GM23338 (cell line): ENCODE data around the gene MAPK11. TPM values are rescaled to one million over a fixed set of nuclear protein-coding genes. Genes with fewer than 3 reads are reported as not detected.

Experiments
- ATAC-seq: fragments of 200-7000 bp; cut with Tn5 transposase; 3 replicates; pipeline ENCODE4 v1.9.1; 2020
- DNase-seq: peaks from one replicate; pipeline ENCODE4 v3.0.0-alpha.2; 2015; ENCODE audit warnings: low spot score
- H2AFZ ChIP-seq: fragments of 200-600 bp; sonication (generic); 2 replicates; pipeline ENCODE4 v1.8.0; 2016; ENCODE audit warnings: antibody characterized with exemption, mild to moderate bottlenecking, moderate library complexity
- H3F3A ChIP-seq: fragments of 200-600 bp; sonication (generic); replicated peaks from 2 replicates; pipeline ENCODE4 v1.8.0; 2017; ENCODE audit warnings: antibody characterized with exemption, mixed run types, low read depth
- H3K27ac ChIP-seq: fragments of 200-600 bp; sonication (generic); 2 replicates; pipeline ENCODE4 v1.6.1; 2016; ENCODE audit warnings: low read depth
- H3K27me3 ChIP-seq: fragments of 200-600 bp; sonication (generic); 2 replicates; pipeline ENCODE4 v1.8.0; 2016; ENCODE audit warnings: mild to moderate bottlenecking, mixed run types, moderate library complexity; ENCODE audit not compliant: insufficient read depth
- H3K36me3 ChIP-seq: fragments of 200-600 bp; sonication (generic); 2 replicates; pipeline ENCODE4 v1.8.0; 2016; ENCODE audit warnings: mild to moderate bottlenecking; ENCODE audit not compliant: insufficient read depth
- H3K4me1 ChIP-seq: fragments of 200-600 bp; sonication (generic); 2 replicates; pipeline ENCODE4 v1.8.0; 2016; ENCODE audit warnings: mild to moderate bottlenecking, moderate library complexity; ENCODE audit not compliant: insufficient read depth
- H3K4me2 ChIP-seq: fragments of 200-600 bp; sonication (generic); 2 replicates; pipeline ENCODE4 v1.7.1; 2017; ENCODE audit warnings: mixed run types
- H3K4me3 ChIP-seq: fragments of 200-600 bp; sonication (generic); 2 replicates; pipeline ENCODE4 v1.6.1; 2016; ENCODE audit warnings: mixed run types
- H3K79me2 ChIP-seq: fragments of 200-600 bp; sonication (generic); replicated peaks from 2 replicates; pipeline ENCODE4 v1.8.0; 2017; ENCODE audit warnings: mild to moderate bottlenecking; ENCODE audit not compliant: insufficient read depth
- H3K9me2 ChIP-seq: fragments of 200-600 bp; sonication (generic); 2 replicates; pipeline ENCODE4 v1.8.0; 2017; ENCODE audit not compliant: insufficient read depth
- H4K20me1 ChIP-seq: fragments of 200-600 bp; sonication (generic); replicated peaks from 2 replicates; pipeline ENCODE4 v1.8.0; 2017; ENCODE audit warnings: mild to moderate bottlenecking; ENCODE audit not compliant: insufficient read depth
- H3K27ac Mint-ChIP-seq: 2 replicates; pipeline ENCODE4 v1.8.0; 2020; ENCODE audit warnings: inconsistent platforms, mild to moderate bottlenecking, moderate library complexity, mixed read lengths
- H3K27me3 Mint-ChIP-seq: 3 replicates; pipeline ENCODE4 v1.8.0; 2022; ENCODE audit warnings: low read depth, mild to moderate bottlenecking, moderate library complexity, mixed read lengths, inconsistent platforms; ENCODE audit not compliant: insufficient read depth, poor library complexity
- H3K36me3 Mint-ChIP-seq: 3 replicates; pipeline ENCODE4 v1.8.0; 2021; ENCODE audit warnings: low read depth, mild to moderate bottlenecking, inconsistent platforms, moderate library complexity, mixed read lengths
- H3K4me1 Mint-ChIP-seq: 3 replicates; pipeline ENCODE4 v1.8.0; 2020; ENCODE audit warnings: mild to moderate bottlenecking, inconsistent platforms, mixed read lengths
- H3K4me3 Mint-ChIP-seq: 3 replicates; pipeline ENCODE4 v1.8.0; 2021; ENCODE audit warnings: moderate library complexity, mild to moderate bottlenecking, inconsistent platforms, mixed read lengths
- H3K9me3 Mint-ChIP-seq: 3 replicates; pipeline ENCODE4 v1.8.0; 2020; ENCODE audit warnings: moderate library complexity, mild to moderate bottlenecking, inconsistent platforms, mixed read lengths
- CREB1 ChIP-seq: fragments of 250-450 bp; sonication (Bioruptor Pico); IDR thresholded peaks from 2 replicates; pipeline ENCODE4 v1.5.0; 2020; ENCODE audit warnings: low read depth, mild to moderate bottlenecking, moderate library complexity
- EZH2 ChIP-seq: fragments of 200-600 bp; sonication (generic); IDR thresholded peaks from one replicate; pipeline ENCODE4 v1.8.0; 2017; ENCODE audit warnings: antibody characterized with exemption, mild to moderate bottlenecking, low read depth; ENCODE audit not compliant: unreplicated experiment
- EZH2phosphoT487 ChIP-seq: fragments of 200-600 bp; sonication (generic); IDR thresholded peaks from one replicate; pipeline ENCODE4 v1.8.1; 2018; ENCODE audit warnings: antibody characterized with exemption; ENCODE audit not compliant: unreplicated experiment
- JUNB ChIP-seq: IDR thresholded peaks from one replicate; pipeline ENCODE4 v1.6.1; 2016; ENCODE audit warnings: antibody characterized with exemption; ENCODE audit not compliant: unreplicated experiment
- NANOG ChIP-seq: IDR thresholded peaks from 2 replicates; pipeline ENCODE4 v1.6.1; 2016; ENCODE audit warnings: antibody characterized with exemption, borderline replicate concordance
- POLR2AphosphoS5 ChIP-seq: IDR thresholded peaks from 2 replicates; pipeline ENCODE4 v1.6.1; 2016; ENCODE audit warnings: antibody characterized with exemption, low read depth
- STAT1 ChIP-seq: IDR thresholded peaks from one replicate; pipeline ENCODE4 v1.6.1; 2016; ENCODE audit warnings: antibody characterized with exemption; ENCODE audit not compliant: unreplicated experiment
- ZNF114 ChIP-seq: fragments of 250-450 bp; sonication (Bioruptor Pico); IDR thresholded peaks from 2 replicates; pipeline ENCODE4 v1.5.0; 2020; ENCODE audit warnings: mild to moderate bottlenecking, moderate library complexity
- ZNF331 ChIP-seq: fragments of 250-450 bp; sonication (Bioruptor Pico); IDR thresholded peaks from 2 replicates; pipeline ENCODE4 v1.5.0; 2020; ENCODE audit warnings: low read depth, mild to moderate bottlenecking, moderate library complexity
- polyA plus RNA-seq: library from polyadenylated mRNA; unstranded; fragments of >200 nt; fragmentation: Nextera tagmentation; extraction: Ambion mirVana; gene quantifications from 2 replicates; pipeline ENCODE4 v1.2.1, GENCODE V29; 2016
- total RNA-seq: library from RNA; depleted of rRNA; stranded (reverse); fragments of >200 nt; shearing (Covaris generic); gene quantifications from 2 replicates; pipeline ENCODE4 v1.2.3, GENCODE V29; 2014
- TF ChIP-seq, protein P1 (sequence below): fragments of 250-450 bp; sonication (Bioruptor Pico); IDR thresholded peaks from 2 replicates; pipeline ENCODE4 v1.5.0; 2020; ENCODE audit warnings: mild to moderate bottlenecking, moderate library complexity
- TF ChIP-seq, protein P2 (sequence below): IDR thresholded peaks from one replicate; pipeline ENCODE4 v1.6.1; 2018; ENCODE audit warnings: antibody characterized with exemption; ENCODE audit not compliant: unreplicated experiment
- TF ChIP-seq, protein P3 (sequence below): IDR thresholded peaks from 2 replicates; pipeline ENCODE4 v1.6.1; 2016; ENCODE audit warnings: antibody characterized with exemption
- TF ChIP-seq, protein P4 (sequence below), 2 experiments: fragments of 200-600 bp in 1 of 2; sonication (generic) in 1 of 2; conservative IDR thresholded peaks; 2 replicates each; pipeline versions ENCODE4 v1.5.1 to v1.6.1; 2016 to 2017; ENCODE audit warnings: antibody characterized with exemption in 2 of 2, low read depth in 2 of 2, mild to moderate bottlenecking in 2 of 2, moderate library complexity in 1 of 2

MAPK11 gene
- total and polyA plus RNA-seq, 2 experiments from 2014 or later: 0.34 to 1.9 TPM

DNA sequence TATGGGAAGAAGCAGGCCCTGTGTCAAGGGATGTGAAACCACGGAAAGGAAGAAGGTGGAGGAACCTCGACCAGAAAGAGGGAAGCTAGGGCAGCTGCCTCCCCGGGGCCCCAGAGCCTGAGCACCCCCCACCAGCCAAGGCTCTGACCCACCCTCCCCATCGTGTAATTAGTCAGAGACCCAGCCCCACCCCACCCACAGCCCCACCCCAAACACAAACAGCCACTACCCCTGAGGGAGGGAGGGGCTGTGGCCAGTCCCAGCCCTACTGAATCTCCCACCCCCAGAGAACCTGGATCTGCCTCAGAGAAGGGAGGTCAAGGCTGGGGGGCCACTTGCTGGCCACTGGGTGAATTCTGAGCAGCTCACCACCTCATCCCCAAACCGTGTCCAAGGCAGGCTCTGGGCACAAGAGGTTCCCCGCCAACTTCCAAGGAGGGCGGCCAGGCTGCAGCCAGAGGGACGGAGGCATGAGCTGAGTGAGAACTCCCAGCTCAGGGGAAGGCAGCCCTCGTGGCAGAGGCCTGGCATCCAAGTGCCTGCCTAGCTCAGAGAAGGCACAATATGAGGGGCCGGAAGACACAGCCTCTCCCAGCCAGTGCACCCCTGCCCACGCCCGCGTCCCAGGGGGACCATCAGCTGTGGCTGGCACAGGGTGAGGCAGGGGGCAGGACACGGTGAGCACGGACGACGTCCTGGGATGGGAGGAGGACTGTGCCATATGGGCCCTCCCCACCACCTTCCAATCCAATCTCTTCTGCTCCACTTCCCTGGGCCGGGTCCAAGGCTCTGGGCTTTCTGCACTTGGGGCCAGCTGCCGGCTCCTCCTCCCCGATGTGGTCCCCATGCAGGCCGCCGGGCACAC lies 34.6 kb upstream of the MAPK11 start:
- Histone ChIP-seq H3K9me2 (no peaks in the 10 kb centered on the region), H3K27me3 (peaks cover 11% of the 10 kb centered on the region), H3K36me3 (no peaks in the 10 kb centered on the region), H3K4me1 (peaks cover 19% of the 10 kb centered on the region; the same call in 1 of the 2 replicates), H3K4me3 (no peak overlapping the region), H3K79me2 (no peaks in the 10 kb centered on the region), H3F3A (0 out of 2 replicates have a peak, but pooled peaks cover 6% of the 10 kb centered on the region), H2AFZ (no peak overlapping the region), H3K27ac (no peak overlapping the region), H3K4me2 (no peak overlapping the region), H4K20me1 (peaks cover 5% of the 10 kb centered on the region)
- ATAC-seq (no peak), DNase-seq (no peak)
- Mint-ChIP-seq H3K27ac (0 out of 2 replicates have a peak overlapping the region, but pooled peaks have one; percentile 62), H3K36me3 (no peaks in the 10 kb centered on the region), H3K27me3 (peaks cover 26% of the 10 kb centered on the region), H3K4me1 (peaks cover 20% of the 10 kb centered on the region), H3K4me3 (no peak overlapping the region), H3K9me3 (no peaks in the 10 kb centered on the region)
- TF ChIP-seq ZNF114 (CRISPR knock-in tag): no peak
- TF ChIP-seq, protein P1, sequence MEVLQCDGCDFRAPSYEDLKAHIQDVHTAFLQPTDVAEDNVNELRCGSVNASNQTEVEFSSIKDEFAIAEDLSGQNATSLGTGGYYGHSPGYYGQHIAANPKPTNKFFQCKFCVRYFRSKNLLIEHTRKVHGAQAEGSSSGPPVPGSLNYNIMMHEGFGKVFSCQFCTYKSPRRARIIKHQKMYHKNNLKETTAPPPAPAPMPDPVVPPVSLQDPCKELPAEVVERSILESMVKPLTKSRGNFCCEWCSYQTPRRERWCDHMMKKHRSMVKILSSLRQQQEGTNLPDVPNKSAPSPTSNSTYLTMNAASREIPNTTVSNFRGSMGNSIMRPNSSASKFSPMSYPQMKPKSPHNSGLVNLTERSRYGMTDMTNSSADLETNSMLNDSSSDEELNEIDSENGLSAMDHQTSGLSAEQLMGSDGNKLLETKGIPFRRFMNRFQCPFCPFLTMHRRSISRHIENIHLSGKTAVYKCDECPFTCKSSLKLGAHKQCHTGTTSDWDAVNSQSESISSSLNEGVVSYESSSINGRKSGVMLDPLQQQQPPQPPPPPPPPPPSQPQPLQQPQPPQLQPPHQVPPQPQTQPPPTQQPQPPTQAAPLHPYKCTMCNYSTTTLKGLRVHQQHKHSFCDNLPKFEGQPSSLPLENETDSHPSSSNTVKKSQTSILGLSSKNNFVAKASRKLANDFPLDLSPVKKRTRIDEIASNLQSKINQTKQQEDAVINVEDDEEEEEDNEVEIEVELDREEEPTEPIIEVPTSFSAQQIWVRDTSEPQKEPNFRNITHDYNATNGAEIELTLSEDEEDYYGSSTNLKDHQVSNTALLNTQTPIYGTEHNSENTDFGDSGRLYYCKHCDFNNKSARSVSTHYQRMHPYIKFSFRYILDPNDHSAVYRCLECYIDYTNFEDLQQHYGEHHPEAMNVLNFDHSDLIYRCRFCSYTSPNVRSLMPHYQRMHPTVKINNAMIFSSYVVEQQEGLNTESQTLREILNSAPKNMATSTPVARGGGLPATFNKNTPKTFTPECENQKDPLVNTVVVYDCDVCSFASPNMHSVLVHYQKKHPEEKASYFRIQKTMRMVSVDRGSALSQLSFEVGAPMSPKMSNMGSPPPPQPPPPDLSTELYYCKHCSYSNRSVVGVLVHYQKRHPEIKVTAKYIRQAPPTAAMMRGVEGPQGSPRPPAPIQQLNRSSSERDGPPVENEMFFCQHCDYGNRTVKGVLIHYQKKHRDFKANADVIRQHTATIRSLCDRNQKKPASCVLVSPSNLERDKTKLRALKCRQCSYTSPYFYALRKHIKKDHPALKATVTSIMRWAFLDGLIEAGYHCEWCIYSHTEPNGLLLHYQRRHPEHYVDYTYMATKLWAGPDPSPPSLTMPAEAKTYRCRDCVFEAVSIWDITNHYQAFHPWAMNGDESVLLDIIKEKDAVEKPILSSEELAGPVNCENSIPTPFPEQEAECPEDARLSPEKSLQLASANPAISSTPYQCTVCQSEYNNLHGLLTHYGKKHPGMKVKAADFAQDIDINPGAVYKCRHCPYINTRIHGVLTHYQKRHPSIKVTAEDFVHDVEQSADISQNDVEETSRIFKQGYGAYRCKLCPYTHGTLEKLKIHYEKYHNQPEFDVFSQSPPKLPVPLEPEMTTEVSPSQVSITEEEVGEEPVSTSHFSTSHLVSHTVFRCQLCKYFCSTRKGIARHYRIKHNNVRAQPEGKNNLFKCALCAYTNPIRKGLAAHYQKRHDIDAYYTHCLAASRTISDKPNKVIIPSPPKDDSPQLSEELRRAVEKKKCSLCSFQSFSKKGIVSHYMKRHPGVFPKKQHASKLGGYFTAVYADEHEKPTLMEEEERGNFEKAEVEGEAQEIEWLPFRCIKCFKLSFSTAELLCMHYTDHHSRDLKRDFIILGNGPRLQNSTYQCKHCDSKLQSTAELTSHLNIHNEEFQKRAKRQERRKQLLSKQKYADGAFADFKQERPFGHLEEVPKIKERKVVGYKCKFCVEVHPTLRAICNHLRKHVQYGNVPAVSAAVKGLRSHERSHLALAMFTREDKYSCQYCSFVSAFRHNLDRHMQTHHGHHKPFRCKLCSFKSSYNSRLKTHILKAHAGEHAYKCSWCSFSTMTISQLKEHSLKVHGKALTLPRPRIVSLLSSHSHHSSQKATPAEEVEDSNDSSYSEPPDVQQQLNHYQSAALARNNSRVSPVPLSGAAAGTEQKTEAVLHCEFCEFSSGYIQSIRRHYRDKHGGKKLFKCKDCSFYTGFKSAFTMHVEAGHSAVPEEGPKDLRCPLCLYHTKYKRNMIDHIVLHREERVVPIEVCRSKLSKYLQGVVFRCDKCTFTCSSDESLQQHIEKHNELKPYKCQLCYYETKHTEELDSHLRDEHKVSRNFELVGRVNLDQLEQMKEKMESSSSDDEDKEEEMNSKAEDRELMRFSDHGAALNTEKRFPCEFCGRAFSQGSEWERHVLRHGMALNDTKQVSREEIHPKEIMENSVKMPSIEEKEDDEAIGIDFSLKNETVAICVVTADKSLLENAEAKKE (CRISPR knock-in tag): no peak
- TF ChIP-seq JUNB: no peak
- TF ChIP-seq CREB1 (CRISPR knock-in tag): no peak
- no peak for TF ChIP-seq EZH2
- no peak for TF ChIP-seq EZH2phosphoT487
- TF ChIP-seq ZNF331 (CRISPR knock-in tag): no peak
- TF ChIP-seq, protein P2, sequence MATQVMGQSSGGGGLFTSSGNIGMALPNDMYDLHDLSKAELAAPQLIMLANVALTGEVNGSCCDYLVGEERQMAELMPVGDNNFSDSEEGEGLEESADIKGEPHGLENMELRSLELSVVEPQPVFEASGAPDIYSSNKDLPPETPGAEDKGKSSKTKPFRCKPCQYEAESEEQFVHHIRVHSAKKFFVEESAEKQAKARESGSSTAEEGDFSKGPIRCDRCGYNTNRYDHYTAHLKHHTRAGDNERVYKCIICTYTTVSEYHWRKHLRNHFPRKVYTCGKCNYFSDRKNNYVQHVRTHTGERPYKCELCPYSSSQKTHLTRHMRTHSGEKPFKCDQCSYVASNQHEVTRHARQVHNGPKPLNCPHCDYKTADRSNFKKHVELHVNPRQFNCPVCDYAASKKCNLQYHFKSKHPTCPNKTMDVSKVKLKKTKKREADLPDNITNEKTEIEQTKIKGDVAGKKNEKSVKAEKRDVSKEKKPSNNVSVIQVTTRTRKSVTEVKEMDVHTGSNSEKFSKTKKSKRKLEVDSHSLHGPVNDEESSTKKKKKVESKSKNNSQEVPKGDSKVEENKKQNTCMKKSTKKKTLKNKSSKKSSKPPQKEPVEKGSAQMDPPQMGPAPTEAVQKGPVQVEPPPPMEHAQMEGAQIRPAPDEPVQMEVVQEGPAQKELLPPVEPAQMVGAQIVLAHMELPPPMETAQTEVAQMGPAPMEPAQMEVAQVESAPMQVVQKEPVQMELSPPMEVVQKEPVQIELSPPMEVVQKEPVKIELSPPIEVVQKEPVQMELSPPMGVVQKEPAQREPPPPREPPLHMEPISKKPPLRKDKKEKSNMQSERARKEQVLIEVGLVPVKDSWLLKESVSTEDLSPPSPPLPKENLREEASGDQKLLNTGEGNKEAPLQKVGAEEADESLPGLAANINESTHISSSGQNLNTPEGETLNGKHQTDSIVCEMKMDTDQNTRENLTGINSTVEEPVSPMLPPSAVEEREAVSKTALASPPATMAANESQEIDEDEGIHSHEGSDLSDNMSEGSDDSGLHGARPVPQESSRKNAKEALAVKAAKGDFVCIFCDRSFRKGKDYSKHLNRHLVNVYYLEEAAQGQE: no peak
- TF ChIP-seq STAT1: no peak
- TF ChIP-seq NANOG: no peak
- no peak for TF ChIP-seq POLR2AphosphoS5
- TF ChIP-seq, protein P3, sequence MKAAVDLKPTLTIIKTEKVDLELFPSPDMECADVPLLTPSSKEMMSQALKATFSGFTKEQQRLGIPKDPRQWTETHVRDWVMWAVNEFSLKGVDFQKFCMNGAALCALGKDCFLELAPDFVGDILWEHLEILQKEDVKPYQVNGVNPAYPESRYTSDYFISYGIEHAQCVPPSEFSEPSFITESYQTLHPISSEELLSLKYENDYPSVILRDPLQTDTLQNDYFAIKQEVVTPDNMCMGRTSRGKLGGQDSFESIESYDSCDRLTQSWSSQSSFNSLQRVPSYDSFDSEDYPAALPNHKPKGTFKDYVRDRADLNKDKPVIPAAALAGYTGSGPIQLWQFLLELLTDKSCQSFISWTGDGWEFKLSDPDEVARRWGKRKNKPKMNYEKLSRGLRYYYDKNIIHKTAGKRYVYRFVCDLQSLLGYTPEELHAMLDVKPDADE: no peak
- TF ChIP-seq, protein P4, sequence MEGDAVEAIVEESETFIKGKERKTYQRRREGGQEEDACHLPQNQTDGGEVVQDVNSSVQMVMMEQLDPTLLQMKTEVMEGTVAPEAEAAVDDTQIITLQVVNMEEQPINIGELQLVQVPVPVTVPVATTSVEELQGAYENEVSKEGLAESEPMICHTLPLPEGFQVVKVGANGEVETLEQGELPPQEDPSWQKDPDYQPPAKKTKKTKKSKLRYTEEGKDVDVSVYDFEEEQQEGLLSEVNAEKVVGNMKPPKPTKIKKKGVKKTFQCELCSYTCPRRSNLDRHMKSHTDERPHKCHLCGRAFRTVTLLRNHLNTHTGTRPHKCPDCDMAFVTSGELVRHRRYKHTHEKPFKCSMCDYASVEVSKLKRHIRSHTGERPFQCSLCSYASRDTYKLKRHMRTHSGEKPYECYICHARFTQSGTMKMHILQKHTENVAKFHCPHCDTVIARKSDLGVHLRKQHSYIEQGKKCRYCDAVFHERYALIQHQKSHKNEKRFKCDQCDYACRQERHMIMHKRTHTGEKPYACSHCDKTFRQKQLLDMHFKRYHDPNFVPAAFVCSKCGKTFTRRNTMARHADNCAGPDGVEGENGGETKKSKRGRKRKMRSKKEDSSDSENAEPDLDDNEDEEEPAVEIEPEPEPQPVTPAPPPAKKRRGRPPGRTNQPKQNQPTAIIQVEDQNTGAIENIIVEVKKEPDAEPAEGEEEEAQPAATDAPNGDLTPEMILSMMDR (conservative IDR thresholded peaks at IDR 0.05; ENCODE audit: low read depth in 2 of 2): no peak
